ENCODE results near the gene EEFSEC. TPM values are rescaled to one million over a fixed set of nuclear protein-coding genes. Genes with fewer than 3 reads are reported as not detected.

EEFSEC gene
- total RNA-seq, 2 donors from 2014 or later = 10.5 to 12.8 TPM

DNA sequence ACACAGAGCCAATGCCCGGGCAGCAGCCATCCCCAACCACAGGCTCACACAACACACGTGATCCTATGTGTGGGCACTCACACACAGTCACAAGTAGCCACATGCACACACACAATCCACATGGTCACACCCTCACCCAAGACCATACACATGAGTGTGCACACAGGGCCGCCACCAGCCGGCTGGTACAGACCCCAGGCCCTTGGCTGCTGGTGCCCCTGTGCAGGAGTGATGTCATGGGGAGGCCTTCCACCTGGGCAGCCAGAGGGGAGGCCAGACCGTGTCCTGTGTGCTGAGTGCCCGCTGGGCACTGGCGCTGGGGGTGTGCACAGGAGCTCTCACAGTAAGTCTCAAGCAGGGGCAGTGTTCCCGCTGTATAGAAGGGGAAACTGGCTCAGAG, 276.5 kb downstream of the EEFSEC start:
- no peaks in the 10 kb centered on the region for H3K9me3 Mint-ChIP-seq
- H3K27ac Mint-ChIP-seq = no peak overlapping the region
- ATAC-seq (replicated peaks) = no peak
- no peak overlapping the region for H3K4me3 Mint-ChIP-seq
- H3K4me1 Mint-ChIP-seq = peaks cover 7% of the 10 kb centered on the region
- peaks cover 8% of the 10 kb centered on the region for H3K36me3 Mint-ChIP-seq (ENCODE audit: low read depth)
- H3K27me3 Mint-ChIP-seq = peaks cover 34% of the 10 kb centered on the region

DNA sequence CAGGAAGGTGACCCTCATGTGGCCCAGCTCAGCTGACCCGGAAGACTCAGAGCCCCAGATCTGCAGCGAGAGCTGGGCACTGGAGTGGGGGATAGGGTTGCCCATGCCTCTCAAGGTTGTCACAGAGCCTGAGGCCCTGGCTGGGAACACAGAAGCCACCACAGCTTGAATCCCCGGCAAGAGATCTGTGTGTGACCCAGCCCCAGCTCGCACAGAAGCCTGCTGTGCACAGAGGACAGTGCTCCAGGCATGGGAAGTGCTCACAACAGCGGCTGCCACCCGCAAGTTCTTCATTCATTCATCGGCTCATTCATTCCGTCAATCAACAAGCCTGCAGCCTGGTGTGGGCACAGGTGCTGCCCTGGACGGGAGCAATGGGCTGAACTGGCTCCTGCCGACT, 277.0 kb downstream of the EEFSEC start:
- Mint-ChIP-seq H3K9me3 (no peaks in the 10 kb centered on the region), H3K27me3 (peaks cover 34% of the 10 kb centered on the region), H3K4me3 (no peak overlapping the region), H3K27ac (no peak overlapping the region), H3K4me1 (peaks cover 7% of the 10 kb centered on the region), H3K36me3 (ENCODE audit: low read depth) (peaks cover 8% of the 10 kb centered on the region)
- no peak for ATAC-seq (replicated peaks)

DNA sequence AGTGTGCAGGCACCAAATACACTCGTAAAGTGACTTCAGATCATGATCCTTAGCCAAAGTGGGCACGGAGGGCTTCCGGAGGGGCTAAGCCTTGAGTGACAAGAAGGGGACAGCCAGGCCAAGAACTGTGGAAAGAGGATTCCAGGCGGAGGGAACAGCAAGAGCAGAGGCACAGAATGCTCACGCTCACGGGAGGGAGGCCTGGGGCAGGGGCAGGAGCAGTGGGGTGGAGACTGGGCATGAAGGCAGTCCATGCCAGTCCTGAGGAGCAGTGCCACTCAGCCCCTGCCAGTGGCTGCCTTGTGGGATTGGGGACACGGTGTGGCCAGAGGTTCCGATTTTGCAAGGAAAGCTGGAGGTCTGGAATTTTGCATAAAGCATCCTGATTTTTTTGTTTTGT, 277.4 kb downstream of the EEFSEC start:
- H3K27ac Mint-ChIP-seq = no peak overlapping the region
- H3K36me3 Mint-ChIP-seq (ENCODE audit: low read depth) = peaks cover 8% of the 10 kb centered on the region
- no peak for ATAC-seq (replicated peaks)
- H3K9me3 Mint-ChIP-seq = no peaks in the 10 kb centered on the region
- peaks cover 7% of the 10 kb centered on the region for H3K4me1 Mint-ChIP-seq
- no peak overlapping the region for H3K4me3 Mint-ChIP-seq
- peaks cover 34% of the 10 kb centered on the region for H3K27me3 Mint-ChIP-seq

DNA sequence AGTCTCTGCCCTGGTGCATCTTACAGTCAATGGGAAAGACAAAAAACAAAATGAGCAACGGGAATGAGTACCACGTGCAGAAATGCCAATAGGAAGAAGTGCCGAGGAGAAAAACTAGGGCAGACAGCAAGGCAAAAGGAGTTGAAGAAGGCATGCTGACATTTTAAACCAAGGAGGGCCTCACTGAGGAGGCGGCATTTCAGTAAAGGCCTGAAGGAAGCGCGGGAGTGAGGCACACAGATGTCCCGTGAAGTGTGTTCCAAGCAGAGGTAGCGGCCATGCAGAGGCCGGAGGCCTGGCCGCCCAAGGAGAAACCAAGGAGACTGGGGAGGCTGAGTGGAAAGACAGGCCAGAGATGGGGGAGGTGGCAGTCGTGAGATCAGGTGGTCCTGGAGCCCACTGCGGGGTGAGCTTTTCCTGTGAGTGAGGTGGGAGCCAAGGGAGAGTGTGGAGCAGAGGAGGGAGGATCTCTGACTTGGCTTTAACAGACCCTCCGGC, 278.6 kb downstream of the EEFSEC start:
- Mint-ChIP-seq H3K27me3 (peaks cover 44% of the 10 kb centered on the region), H3K9me3 (no peaks in the 10 kb centered on the region), H3K4me1 (peaks cover 7% of the 10 kb centered on the region), H3K4me3 (peak overlapping the region; percentile 35), H3K27ac (no peak overlapping the region), H3K36me3 (ENCODE audit: low read depth) (peaks cover 8% of the 10 kb centered on the region)
- ATAC-seq (replicated peaks) = no peak

DNA sequence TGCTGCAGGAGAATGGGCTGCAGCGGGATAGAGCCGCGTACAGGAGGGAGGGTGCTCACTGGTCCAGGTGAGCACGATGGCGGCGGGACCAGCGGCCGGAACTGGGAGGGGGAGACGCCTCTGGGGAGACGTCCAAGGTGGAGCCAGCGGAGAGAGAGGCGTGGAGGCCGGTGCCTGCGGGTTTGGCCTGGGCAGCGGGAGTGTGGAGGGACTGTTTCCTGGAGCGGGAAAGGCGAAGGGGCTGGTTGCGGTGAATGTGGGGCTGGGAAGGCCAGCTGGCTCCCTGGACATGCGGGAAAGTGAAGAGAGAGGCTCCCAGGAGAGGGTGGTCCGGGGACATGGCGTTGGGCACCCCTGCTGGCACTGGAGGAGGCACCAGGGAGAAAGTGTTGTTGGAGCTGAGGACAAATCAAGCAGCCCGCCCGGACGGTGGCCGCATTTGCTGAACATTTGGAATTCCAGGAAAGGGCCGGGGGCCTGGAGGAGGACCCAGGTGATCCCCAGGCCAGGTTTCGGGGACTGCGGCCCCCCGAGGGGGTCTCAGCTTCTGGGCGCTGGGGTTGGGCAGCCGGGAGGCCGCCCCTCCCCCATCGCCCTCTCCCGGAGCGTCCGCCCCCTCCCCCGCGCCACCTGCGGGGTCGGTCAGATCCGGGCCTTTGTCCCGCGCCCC, 279.2 kb downstream of the EEFSEC start:
- peak overlapping the region; percentile 35 for H3K4me3 Mint-ChIP-seq
- H3K4me1 Mint-ChIP-seq = peaks cover 7% of the 10 kb centered on the region
- ATAC-seq (replicated peaks) = no peak
- no peak overlapping the region for H3K27ac Mint-ChIP-seq
- H3K9me3 Mint-ChIP-seq = no peaks in the 10 kb centered on the region
- peaks cover 8% of the 10 kb centered on the region for H3K36me3 Mint-ChIP-seq (ENCODE audit: low read depth)
- peaks cover 42% of the 10 kb centered on the region for H3K27me3 Mint-ChIP-seq

DNA sequence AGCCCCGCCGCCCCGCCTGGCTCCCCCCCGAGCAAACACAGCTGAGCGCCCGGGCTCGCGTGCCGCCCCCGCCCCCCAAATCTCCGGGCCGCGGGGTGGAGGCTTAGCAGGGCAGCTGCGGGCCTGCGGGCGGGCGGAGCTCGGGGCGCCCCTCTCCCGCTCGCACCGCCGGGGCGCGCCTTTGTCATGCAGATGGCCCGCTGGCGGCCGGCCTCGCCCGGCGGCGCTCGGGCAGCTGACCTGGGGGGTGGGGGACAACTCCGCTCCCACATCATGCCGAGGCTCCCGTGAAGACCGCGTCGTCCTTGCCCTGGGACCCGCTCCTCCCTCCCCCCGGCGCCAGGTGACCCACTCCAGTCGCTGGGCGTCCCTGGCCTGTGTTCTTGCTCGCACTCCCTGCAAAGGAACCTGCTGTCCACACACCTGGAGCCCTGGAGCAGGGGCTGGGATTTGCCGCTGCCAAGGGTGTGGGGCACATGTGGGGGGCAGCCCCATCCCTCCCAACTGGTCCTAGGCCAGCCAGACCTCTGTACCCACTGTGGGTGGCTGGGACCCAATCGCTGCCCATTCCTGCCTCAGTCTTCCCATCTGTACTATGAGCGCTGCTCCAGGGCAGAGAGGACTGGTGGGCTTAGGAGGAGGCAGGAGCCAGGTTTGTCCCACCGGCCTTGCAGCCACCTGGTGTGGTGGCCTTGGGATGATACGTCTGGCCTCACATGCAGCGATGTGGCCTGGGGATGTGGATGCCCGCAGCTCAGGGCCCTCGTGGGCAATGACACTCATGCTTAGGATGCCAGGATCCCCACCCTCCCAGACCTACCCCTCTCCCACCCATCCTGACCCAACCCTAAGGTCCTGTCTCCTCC, 279.9 kb downstream of the EEFSEC start:
- no peak for ATAC-seq (replicated peaks)
- Mint-ChIP-seq H3K9me3 (no peaks in the 10 kb centered on the region), H3K4me3 (no peak overlapping the region), H3K36me3 (ENCODE audit: low read depth) (peaks cover 8% of the 10 kb centered on the region), H3K4me1 (peaks cover 7% of the 10 kb centered on the region), H3K27ac (no peak overlapping the region), H3K27me3 (peaks cover 39% of the 10 kb centered on the region)

DNA sequence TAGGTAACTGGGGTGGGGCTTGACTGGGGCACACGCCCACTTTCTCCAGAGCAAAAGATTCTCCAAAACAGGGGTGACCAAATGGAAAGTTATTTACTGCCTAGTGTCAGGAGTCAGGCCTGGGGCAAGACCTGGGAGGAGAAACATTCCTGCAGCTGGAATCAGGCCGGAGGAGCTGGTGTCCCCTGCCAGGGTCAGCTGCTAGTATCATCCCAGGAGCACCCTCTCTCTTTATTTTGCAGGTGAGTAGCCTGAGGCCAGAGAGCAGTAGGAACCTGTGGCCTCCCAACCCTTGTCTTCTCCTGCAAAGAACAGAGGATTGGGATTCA, 280.5 kb downstream of the EEFSEC start:
- no peak overlapping the region for H3K4me3 Mint-ChIP-seq

DNA sequence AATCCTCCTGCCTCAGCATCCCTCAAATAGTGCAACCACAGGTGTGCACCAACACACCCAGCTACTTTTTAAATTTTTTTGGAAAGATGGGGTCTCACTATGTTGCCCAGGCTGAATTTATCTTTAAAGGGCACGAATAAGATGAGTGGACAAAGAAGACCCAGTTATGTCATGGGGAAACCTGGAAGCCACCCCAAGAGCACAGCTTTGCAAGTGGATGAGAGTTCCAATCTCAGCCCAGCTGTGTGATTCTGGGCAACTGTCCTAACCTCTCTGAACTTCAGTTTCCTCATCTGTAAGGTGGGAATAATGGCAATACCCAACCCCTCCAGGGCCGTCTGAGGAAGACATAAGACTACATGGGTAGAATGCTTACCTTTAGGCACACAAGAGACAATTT, 281.2 kb downstream of the EEFSEC start:
- peaks cover 8% of the 10 kb centered on the region for H3K36me3 Mint-ChIP-seq (ENCODE audit: low read depth)
- no peak overlapping the region for H3K4me3 Mint-ChIP-seq
- no peaks in the 10 kb centered on the region for H3K9me3 Mint-ChIP-seq
- ATAC-seq (replicated peaks) = no peak
- H3K27ac Mint-ChIP-seq = no peak overlapping the region
- peaks cover 7% of the 10 kb centered on the region for H3K4me1 Mint-ChIP-seq
- H3K27me3 Mint-ChIP-seq = peaks cover 42% of the 10 kb centered on the region

More for the DNA sequence above, 280.5 kb downstream of the EEFSEC start:
- no peak for ATAC-seq (replicated peaks)
- no peak overlapping the region for H3K27ac Mint-ChIP-seq
- no peaks in the 10 kb centered on the region for H3K9me3 Mint-ChIP-seq
- H3K36me3 Mint-ChIP-seq (ENCODE audit: low read depth) = peaks cover 8% of the 10 kb centered on the region
- peaks cover 7% of the 10 kb centered on the region for H3K4me1 Mint-ChIP-seq
- H3K27me3 Mint-ChIP-seq = peaks cover 35% of the 10 kb centered on the region

DNA sequence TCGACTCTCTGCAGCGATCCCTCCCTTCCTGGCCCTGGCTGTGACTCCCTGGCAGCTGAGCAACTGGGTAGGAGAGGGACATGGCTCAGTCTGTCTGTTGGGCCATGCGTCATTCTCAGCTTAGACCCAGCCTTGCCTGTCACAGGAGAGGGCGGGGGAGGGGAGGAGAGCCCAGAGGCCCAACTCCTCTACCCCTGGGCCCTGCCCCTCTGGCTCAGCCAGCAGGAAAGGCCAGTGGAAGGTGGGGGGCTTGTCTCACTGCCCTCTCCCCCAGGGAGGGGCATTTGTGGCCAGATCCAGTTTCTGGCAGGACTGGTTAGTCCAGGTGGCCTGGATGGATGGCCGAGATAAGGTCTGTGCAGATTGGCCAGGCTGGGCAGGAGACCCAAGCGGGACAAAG, 281.8 kb downstream of the EEFSEC start:
- Mint-ChIP-seq H3K27ac (no peak overlapping the region), H3K9me3 (no peaks in the 10 kb centered on the region), H3K36me3 (ENCODE audit: low read depth) (peaks cover 8% of the 10 kb centered on the region), H3K4me3 (no peak overlapping the region), H3K4me1 (peaks cover 7% of the 10 kb centered on the region), H3K27me3 (peaks cover 45% of the 10 kb centered on the region)
- no peak for ATAC-seq (replicated peaks)

DNA sequence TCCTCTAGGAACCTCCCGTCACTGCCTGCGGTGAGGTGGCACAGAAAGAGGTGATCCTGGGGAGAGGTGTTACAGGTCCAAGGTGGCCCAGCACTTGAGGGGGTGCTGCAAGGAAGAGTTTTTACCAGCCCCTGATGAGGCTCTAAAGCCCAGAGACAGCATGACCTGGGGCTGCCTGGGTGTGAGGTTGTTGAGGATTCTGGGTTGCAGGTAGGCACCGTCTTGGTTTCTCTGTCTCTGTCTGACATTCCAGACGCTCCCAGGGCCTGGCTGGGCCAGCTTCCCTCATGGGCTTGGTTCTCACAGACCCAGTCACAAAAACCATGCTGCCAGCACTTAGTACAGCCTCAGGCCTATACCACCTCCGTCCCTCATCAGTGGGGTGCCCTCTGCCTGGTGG, 282.3 kb downstream of the EEFSEC start:
- no peak for ATAC-seq (replicated peaks)
- H3K4me3 Mint-ChIP-seq = no peak overlapping the region
- H3K36me3 Mint-ChIP-seq (ENCODE audit: low read depth) = peaks cover 8% of the 10 kb centered on the region
- H3K27me3 Mint-ChIP-seq = peaks cover 45% of the 10 kb centered on the region
- no peaks in the 10 kb centered on the region for H3K9me3 Mint-ChIP-seq
- no peak overlapping the region for H3K27ac Mint-ChIP-seq
- peaks cover 7% of the 10 kb centered on the region for H3K4me1 Mint-ChIP-seq

DNA sequence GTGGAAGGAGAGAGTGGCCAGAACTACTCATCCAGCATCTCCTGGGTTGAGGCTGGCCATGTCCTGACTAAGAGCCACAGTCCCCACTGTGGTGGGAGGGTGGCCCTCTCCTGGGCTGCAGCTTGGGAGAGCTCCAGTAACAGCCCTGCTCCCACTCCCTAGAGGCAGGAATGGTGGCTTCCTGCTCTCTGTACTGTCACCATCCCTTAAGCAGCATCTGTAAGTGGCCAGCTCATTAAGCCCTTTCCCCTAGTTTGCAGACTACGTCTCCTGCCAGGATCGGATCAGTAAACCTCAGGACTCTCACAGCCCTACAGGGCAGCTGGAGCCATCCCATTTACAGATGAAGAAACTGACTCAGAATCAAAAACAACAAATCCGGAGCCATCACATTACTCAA, 282.9 kb downstream of the EEFSEC start:
- Mint-ChIP-seq H3K4me3 (no peak overlapping the region), H3K4me1 (peaks cover 7% of the 10 kb centered on the region), H3K27me3 (peaks cover 41% of the 10 kb centered on the region), H3K9me3 (no peaks in the 10 kb centered on the region), H3K36me3 (ENCODE audit: low read depth) (peaks cover 8% of the 10 kb centered on the region), H3K27ac (no peak overlapping the region)
- no peak for ATAC-seq (replicated peaks)

DNA sequence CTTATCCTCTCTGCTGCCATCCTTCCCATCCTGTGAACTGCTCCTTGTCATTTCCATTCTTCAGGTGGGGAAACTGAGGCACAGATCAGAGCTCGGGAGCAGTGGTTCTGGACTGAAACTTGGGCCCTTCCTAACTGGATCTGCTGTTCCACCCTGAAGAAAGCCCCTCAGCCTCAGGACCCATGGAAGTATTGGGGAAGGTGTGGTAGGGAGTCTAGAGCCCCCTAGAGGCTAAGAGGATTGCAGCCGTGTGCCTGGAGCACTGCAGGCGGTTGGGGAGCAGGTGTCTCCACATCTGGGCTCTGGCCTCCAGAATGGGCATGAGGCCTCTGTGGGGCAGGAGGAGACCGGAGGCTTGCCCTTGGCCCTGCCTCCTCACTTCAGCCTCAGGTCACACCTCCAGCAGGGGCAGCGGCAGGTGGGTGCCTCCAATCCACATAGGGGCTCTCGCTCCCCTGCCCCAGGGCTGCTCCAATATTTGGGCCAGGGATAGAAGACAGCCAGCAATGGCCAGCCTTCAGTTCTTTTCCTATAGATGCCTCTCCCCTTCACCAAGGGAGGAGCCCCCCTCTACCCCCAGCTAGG, 285.3 kb downstream of the EEFSEC start:
- H3K36me3 Mint-ChIP-seq (ENCODE audit: low read depth) = no peaks in the 10 kb centered on the region
- no peaks in the 10 kb centered on the region for H3K9me3 Mint-ChIP-seq
- ATAC-seq (replicated peaks) = no peak
- no peaks in the 10 kb centered on the region for H3K4me1 Mint-ChIP-seq
- H3K27ac Mint-ChIP-seq = no peak overlapping the region
- H3K4me3 Mint-ChIP-seq = no peak overlapping the region
- peaks cover 31% of the 10 kb centered on the region for H3K27me3 Mint-ChIP-seq

DNA sequence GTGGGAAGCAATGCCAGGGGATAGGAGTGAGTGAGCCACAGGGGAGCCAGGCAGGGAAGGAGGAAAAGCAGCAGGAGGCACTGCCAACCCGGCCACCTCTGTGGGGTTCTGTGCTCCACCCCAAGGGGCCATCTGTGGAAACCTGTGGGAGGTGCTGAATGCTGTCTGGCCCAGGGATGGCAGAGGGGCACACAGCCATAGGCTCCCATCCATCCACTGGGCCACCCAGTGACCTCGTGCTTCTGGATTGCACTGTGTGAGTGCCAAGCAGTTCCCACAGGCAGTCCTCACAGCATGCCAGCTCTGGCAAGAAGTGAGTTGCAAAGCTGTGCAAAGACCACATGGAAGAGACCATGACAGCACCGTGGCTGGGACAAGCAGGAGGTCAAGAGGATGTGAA, 285.9 kb downstream of the EEFSEC start:
- ATAC-seq (replicated peaks) = no peak
- Mint-ChIP-seq H3K27ac (no peak overlapping the region), H3K36me3 (ENCODE audit: low read depth) (no peaks in the 10 kb centered on the region), H3K4me3 (no peak overlapping the region), H3K27me3 (peaks cover 29% of the 10 kb centered on the region), H3K9me3 (no peaks in the 10 kb centered on the region), H3K4me1 (no peaks in the 10 kb centered on the region)

DNA sequence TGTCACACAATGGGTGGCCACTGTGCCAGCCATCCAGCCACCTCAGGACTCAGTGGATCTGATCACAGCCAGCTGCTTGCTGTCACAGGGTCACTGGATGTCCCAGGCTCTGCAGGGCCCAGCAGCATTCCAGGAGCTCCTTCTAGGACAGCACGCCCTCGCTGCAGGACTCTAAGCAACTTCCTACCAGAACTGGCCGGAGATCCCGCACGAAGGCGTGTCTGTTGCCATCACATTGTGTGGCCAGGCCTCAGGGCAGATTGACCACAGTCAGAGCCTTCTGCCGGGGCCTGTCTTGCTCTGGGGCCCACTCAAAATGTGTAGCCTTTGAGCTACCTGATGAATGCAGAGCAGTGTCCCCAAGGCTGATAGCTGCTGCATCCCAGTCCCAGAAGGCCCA, 288.8 kb downstream of the EEFSEC start:
- H3K27me3 Mint-ChIP-seq = peaks cover 18% of the 10 kb centered on the region
- no peak overlapping the region for H3K27ac Mint-ChIP-seq
- peaks cover 5% of the 10 kb centered on the region for H3K9me3 Mint-ChIP-seq
- ATAC-seq (replicated peaks) = no peak
- peaks cover 2% of the 10 kb centered on the region for H3K4me1 Mint-ChIP-seq
- H3K36me3 Mint-ChIP-seq (ENCODE audit: low read depth) = no peaks in the 10 kb centered on the region
- H3K4me3 Mint-ChIP-seq = no peak overlapping the region

DNA sequence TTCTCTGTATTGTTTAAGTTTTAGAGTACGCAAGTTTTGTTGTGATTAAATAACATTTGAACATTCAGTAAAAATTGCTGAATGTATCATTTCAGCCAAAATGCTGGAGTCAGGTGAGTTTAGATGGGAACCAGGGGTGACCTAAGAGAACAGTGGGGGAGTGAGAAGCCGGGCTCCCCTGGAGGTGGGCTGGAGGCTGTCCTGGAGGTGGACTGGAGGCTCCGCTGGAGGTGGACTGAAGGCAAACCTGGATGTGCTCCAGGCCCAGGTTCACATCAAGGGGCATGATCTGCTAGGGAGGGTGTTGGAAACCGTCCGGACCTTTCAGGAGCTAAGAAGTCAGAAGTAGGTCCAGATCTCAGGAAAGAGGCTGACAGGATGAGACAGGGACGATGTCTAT, 289.7 kb downstream of the EEFSEC start:
- no peaks in the 10 kb centered on the region for H3K36me3 Mint-ChIP-seq (ENCODE audit: low read depth)
- H3K27me3 Mint-ChIP-seq = peaks cover 18% of the 10 kb centered on the region
- peaks cover 8% of the 10 kb centered on the region for H3K9me3 Mint-ChIP-seq

More for the DNA sequence above, 289.7 kb downstream of the EEFSEC start:
- no peak overlapping the region for H3K27ac Mint-ChIP-seq
- peaks cover 9% of the 10 kb centered on the region for H3K4me1 Mint-ChIP-seq
- ATAC-seq (replicated peaks) = no peak
- no peak overlapping the region for H3K4me3 Mint-ChIP-seq

Data from activated T-helper 17 cell treated with anti-CD3 and anti-CD28 coated beads, Interleukin-2, amount 50 U/mL, for 72 hours (primary cell).